ENCODE measurements around the gene UGT3A2.

DNA sequence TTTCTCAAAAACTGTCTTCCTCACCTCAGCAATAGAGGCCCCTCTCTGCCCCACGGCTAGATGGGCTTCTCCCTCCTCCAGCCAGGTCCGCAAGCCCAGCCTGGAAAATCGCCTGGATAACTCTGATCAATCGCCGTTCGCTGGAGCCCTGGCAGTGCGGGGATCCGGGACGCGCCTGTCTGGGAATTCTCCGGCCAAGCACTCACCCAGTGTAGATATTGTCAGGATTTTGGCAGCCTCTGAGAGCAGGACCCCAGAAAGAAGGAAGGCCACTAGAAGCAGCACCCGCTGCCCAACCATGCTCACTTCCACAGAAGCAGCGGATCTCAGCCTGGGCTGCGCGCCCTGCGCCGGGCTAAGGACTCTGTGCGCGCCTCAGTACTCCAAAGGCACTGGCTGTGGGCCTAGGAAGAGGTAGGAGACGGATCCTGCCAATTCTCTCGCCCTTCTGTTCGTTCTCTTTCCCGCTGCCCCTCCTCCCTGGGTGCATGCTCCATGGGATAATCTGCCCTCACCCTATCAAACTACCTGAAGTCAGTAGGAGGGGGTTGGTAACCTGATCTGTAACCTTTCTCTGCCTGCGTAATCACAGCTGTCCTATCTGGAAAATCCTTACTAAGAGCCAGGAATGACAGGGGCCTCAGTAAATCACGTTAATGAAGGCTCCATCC, 75.6 kb downstream of the UGT3A2 start, which contains the start of gene UGT3A1:
- TF ChIP-seq YY1 (IDR thresholded peaks at IDR 0.05; ENCODE audit: low read depth), result no peak
- no peak for TF ChIP-seq NFIC (IDR thresholded peaks at IDR 0.05; ENCODE audit: borderline replicate concordance)
- TF ChIP-seq CTCF (IDR thresholded peaks at IDR 0.05), result no peak
- no peak for TF ChIP-seq FOXM1 (IDR thresholded peaks at IDR 0.05; ENCODE audit: low read depth)
- no peak for TF ChIP-seq SMC3 (IDR thresholded peaks at IDR 0.05; ENCODE audit: low read depth, low read length)
- TF ChIP-seq EP300 (IDR thresholded peaks at IDR 0.05; ENCODE audit: borderline replicate concordance in 1 of 2, low read depth in 1 of 2, low read length in 1 of 2), result no peak
- TF ChIP-seq, protein P1, sequence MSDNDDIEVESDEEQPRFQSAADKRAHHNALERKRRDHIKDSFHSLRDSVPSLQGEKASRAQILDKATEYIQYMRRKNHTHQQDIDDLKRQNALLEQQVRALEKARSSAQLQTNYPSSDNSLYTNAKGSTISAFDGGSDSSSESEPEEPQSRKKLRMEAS (IDR thresholded peaks at IDR 0.05; ENCODE audit: low read depth), result no peak
- TF ChIP-seq NRF1 (IDR thresholded peaks at IDR 0.05; ENCODE audit: low read depth, low read length), result no peak
- TF ChIP-seq, protein P2, sequence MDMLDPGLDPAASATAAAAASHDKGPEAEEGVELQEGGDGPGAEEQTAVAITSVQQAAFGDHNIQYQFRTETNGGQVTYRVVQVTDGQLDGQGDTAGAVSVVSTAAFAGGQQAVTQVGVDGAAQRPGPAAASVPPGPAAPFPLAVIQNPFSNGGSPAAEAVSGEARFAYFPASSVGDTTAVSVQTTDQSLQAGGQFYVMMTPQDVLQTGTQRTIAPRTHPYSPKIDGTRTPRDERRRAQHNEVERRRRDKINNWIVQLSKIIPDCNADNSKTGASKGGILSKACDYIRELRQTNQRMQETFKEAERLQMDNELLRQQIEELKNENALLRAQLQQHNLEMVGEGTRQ (IDR thresholded peaks at IDR 0.05; ENCODE audit: borderline replicate concordance, low read depth, low read length), result no peak
- no peak for TF ChIP-seq POLR2AphosphoS5 (IDR thresholded peaks at IDR 0.05; ENCODE audit: low read depth, low read length)
